Measurements from ENCODE around the gene CLPTM1.

GRCh38 chr19:45001087-45001739, 46.0 kb downstream of the CLPTM1 start, which contains the start of gene RELB:
- TF ChIP-seq EZH2 (IDR thresholded peaks at IDR 0.05; ENCODE audit: low read depth, low read length, severe bottlenecking) (no peak), GABPA (IDR thresholded peaks at IDR 0.05; ENCODE audit: borderline replicate concordance, insufficient read depth, low read length) (no peak), TAF1 (IDR thresholded peaks at IDR 0.05; ENCODE audit: low read depth, low read length) (no peak), ZNF274 (IDR thresholded peaks at IDR 0.05; ENCODE audit: borderline replicate concordance, extremely low read depth, low read length) (no peak), POLR2A (IDR thresholded peaks at IDR 0.05; ENCODE audit: control extremely low read depth in 1 of 2, low read depth in 2 of 2, low read length in 2 of 2) (peak in 1 of 2 experiments; percentile 22; a peak in 1 of 3 replicates), E2F6 (IDR thresholded peaks at IDR 0.05) (no peak)
- TF ChIP-seq, protein P1, sequence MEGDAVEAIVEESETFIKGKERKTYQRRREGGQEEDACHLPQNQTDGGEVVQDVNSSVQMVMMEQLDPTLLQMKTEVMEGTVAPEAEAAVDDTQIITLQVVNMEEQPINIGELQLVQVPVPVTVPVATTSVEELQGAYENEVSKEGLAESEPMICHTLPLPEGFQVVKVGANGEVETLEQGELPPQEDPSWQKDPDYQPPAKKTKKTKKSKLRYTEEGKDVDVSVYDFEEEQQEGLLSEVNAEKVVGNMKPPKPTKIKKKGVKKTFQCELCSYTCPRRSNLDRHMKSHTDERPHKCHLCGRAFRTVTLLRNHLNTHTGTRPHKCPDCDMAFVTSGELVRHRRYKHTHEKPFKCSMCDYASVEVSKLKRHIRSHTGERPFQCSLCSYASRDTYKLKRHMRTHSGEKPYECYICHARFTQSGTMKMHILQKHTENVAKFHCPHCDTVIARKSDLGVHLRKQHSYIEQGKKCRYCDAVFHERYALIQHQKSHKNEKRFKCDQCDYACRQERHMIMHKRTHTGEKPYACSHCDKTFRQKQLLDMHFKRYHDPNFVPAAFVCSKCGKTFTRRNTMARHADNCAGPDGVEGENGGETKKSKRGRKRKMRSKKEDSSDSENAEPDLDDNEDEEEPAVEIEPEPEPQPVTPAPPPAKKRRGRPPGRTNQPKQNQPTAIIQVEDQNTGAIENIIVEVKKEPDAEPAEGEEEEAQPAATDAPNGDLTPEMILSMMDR (IDR thresholded peaks at IDR 0.05; ENCODE audit: control extremely low read depth in 1 of 3, insufficient read depth in 1 of 3, low read depth in 1 of 3, low read length in 3 of 3), result no peak
